HG03520 (cell line): Measurements from ENCODE around the gene TPP1.

Experiments
- ATAC-seq: cut with Tn5 transposase; IDR thresholded peaks from one replicate; pipeline ENCODE4 v1.9.1; 2021; ENCODE audit warnings: mild to moderate bottlenecking, moderate library complexity; ENCODE audit not compliant: unreplicated experiment

TPP1 gene

DNA sequence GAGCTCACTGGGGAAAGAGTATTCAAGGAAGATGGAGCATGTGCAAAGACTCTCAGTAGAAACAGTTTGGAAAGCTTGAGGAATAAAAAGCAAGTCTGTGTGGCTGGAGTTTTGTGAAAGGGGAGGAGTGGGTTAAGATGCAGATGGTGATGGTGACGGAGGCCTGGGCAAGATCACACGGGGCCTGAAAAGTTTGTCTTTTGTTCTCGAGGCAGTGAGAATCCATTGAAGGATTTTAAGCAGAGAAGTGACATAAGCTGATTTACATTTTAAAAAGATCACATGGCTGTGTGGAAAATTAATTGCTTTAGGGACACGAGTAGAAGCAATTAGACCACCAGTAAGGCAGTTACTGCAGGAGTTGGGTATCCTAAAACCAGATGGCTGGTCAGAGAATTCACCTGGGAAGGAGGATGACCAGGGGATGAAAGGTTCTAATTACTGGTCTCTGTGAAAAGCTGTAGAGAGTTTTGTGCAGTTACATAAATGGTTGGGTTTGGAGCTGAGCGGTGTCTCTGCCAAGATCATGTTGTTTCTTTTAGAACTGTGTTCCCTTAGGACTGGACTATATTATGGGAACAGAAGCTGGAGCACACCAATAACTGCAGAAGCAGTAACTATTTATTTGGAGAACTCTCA is 22.9 kb downstream of the TPP1 start:
- ATAC-seq: no peak

DNA sequence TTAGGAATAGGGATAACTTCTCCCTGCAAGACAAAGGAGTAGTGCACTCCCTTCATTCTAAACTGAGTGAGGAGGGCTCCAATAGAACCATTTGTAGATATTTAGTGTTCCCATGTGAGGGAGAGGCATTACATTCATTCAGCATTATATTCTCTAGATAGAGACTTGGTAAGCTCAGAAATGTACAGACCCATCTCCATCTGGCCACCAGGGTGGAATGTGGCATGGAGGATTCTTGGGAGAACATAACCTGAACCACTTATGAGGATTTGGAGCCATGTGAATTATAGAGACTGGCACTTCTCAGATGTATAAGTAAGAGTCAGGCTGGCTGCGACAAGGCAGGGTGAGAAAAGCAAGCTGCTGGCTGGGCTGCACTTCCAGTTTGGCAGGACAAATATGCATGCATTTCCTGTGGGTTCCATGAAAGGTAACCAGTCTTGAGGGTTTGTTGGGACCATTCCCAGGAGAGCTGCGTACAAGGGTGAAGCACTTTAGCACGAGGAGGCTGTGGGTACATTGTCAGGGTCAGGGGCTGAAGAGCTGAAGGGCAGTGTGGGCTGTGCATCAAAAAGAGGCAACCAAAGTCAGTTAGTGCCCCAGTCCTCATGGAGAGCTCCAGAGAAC is 25.0 kb downstream of the TPP1 start:
- ATAC-seq: no peak

DNA sequence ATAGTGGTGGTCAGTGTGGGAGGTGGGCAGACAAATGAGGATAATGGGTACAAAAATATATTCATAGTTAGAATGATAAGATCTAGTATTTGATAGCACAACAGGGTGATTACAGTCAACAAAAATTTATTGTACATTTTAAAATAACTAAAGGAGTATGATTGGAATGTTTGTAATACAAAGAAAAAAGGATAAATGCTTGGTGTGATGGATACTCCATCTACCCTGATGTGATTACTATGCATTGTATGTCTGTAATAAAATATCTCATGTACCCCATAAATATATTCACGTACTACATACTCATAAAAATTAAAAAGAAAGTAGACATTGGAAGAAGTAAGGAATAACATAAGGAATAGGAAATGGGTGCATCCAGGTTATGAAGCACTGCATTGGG is 31.2 kb downstream of the TPP1 start:
- no peak for ATAC-seq

GRCh38 chr11:6587360-6587953 is 31.8 kb downstream of the TPP1 start:
- no peak for ATAC-seq

GRCh38 chr11:6586434-6587359 is 32.5 kb downstream of the TPP1 start:
- ATAC-seq: no peak

- no peak for ATAC-seq
Observed at GRCh38 chr11:6584528-6584927, 34.7 kb downstream of the TPP1 start.

GRCh38 chr11:6583584-6583983 is 35.6 kb downstream of the TPP1 start:
- ATAC-seq: no peak

DNA sequence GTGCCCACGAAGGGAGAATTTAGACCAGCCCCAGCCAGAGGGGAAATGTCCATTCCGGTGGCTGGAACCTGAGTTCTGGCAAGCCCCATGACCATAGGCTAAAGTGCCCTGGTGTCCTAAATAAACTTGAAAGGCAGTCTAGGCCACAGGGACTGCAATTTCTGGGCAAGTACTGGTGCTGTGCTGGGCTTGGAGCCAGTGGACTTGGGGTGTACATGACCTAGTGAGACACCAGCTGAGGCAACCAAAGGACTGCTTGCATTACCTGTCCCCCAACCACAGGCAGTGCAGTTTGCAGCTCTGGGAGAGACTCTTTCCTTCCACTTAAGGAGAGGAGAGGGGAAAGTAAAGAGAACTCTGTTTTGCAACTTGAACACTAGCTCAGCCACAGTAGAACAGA is 39.5 kb downstream of the TPP1 start:
- no peak for ATAC-seq

GRCh38 chr11:6578134-6578533 is 41.1 kb downstream of the TPP1 start:
- no peak for ATAC-seq

GRCh38 chr11:6576471-6577373 is 42.5 kb downstream of the TPP1 start:
- ATAC-seq: no peak

DNA sequence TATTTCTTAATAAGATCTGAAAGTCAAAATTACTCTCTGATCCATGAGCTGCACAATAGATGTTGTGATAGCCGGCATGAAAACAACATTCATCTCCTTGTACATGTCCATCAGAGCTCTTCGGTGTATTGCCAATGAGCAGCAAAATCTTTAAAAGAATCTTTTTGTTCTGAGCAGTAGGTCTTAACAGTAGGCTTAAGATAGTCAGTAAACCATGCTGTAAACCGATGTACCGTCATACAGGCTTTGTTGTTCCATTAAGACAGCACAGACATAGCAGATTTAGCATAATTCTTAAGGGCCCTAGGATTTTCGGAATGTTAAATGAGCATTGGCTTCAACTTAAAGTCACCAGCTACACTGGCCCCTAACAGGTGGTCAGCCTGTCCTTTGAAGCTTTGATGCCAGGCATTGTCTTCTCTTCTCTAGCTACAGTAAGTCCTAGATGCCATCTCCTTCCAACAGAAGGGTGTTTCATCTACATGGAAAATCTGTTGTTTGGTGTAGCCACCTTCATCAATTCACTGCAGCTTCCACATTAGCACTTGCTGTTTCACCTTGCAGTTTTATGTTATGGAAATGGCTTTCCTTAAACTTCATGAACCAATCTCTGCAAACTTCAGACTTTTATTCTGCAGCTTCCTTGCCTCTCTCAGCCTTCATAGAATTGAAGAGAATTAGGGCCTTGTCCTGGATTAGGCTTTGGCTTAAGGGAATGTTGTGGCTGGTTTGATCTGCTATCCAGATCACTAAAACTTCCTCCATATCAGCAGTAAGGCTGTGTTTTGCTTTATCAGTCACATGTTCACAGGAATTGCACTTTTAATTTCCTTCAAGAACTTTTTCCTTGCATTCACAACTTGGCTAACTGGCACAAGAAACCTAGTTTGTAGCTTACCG is 44.2 kb downstream of the TPP1 start:
- no peak for ATAC-seq

- ATAC-seq: no peak
Observed at GRCh38 chr11:6572215-6572614, 47.0 kb downstream of the TPP1 start.

GRCh38 chr11:6571434-6572008 is 47.7 kb downstream of the TPP1 start:
- ATAC-seq: no peak

DNA sequence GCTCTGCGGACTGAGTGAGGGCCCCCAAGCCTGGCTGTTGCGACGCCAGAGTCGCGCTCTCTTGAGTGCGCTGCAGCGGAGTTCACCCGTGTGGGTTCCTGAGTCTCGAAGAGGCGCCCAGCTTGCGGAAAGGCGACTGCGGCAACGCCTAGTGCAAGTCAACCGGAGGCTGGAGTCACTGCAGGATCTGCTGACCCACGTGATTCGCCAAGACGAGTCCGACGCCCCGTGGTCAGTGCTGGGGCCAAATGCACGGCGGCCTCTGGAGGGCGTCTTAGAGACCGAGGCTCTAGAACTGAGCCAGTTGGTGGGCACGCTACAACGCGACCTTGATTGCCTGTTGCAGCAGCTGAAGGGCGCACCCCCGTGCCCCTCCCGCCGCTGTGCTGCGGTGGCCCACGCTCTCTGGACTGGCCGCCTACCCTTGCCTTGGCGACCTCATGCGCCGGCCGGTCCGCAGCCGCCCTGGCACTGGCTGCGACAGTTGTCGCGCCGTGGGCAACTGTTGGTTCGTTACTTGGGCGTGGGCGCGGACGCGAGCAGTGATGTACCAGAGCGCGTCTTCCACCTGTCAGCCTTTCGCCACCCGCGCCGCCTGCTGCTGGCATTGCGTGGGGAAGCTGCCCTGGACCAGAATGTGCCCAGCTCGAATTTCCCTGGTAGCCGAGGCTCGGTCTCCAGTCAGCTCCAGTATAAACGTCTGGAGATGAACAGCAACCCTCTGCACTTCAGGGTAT is 48.4 kb downstream of the TPP1 start:
- ATAC-seq: no peak

DNA sequence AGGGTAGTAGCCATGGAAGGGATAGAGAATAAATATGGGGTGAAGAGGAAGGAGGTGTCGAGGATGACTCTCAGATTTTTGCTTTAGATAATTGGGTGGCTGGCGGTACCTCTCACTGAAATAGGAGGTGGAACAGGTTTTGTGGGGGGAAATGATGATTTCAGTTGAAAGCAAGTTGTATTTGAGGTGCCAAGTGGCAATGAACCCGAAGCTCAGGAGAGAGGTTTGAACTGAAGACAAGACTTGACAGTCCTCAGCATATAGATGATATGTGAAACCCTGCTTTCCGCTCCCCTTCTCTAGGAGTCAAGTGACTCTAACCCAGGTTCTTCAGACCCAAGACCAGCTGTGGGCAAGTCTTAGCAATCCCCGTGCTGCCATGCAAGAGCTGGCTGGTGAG is 49.5 kb downstream of the TPP1 start:
- ATAC-seq: no peak

DNA sequence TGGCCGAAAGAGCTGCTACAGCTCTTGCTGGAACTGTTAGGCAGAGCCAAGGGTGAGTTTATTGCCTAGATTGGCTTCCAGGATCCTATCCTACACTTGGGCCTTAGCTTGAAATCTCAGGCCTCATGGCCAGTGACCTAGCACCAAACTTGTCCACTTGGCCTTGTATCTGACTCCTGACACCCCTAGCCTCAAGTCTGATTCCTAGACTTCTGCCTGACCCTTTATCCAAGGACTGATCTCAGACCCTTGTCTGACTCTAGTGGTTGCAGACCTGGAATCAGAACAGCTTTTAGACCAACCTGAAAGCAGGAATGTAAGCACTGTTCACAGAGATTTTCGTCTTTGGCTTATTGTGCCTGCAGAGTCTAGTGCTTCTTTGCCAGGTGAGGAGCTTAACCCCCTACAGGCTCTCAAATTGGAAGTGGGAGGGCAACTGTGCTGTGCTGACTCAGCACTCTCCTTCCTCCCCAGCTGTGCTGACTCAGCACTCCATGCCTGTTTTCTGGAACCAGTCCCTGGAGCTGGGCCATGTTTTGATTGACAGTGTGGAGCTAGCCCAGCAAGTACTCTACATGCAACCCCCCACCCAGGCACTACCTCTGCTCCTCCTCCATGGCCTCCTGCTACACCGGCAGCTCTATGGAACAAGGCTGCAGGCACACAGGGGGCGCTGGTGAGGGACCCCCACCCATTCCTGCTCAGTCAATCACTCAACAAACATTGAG is 50.9 kb downstream of the TPP1 start:
- ATAC-seq: no peak

- no peak for ATAC-seq
Observed at GRCh38 chr11:6567371-6567745, 51.9 kb downstream of the TPP1 start.
